A549 (cell line): Measurements from ENCODE around the gene SNX3.

ENCODE experiments used
- CEBPB ChIP-seq, 2 experiments: fragments of >200 bp in 1 of 2; sonication (Bioruptor Twin) in 1 of 2; formaldehyde crosslinking in 1 of 2; IDR thresholded peaks; 2 replicates each; pipeline ENCODE4 v1.6.1; 2012 to 2016
- CTCF ChIP-seq: fragments of >200 bp; sonication (Bioruptor Twin); formaldehyde crosslinking; IDR thresholded peaks from 3 replicates; pipeline ENCODE4 v1.5.1; 2016
- EHF ChIP-seq: fragments of 250-450 bp; sonication (Bioruptor Pico); IDR thresholded peaks from 2 replicates; pipeline ENCODE4 v1.5.0; 2020; ENCODE audit warnings: mild to moderate bottlenecking
- KDM5A ChIP-seq: fragments of 200-600 bp; sonication (generic); IDR thresholded peaks from 2 replicates; pipeline ENCODE4 v1.6.1; 2016; ENCODE audit warnings: antibody characterized with exemption, mild to moderate bottlenecking
- PBX3 ChIP-seq: IDR thresholded peaks from 2 replicates; pipeline ENCODE4 v1.6.1; 2012
- POLR2A ChIP-seq: IDR thresholded peaks from 2 replicates; pipeline ENCODE4 v1.6.1; 2012; ENCODE audit warnings: mild to moderate bottlenecking, low read length
- RCOR1 ChIP-seq: fragments of 150-350 bp; IDR thresholded peaks from 2 replicates; pipeline ENCODE4 v1.6.1; 2014; ENCODE audit warnings: antibody characterized with exemption, low read length, low read depth
- SMC3 ChIP-seq: fragments of >200 bp; sonication (Bioruptor Twin); formaldehyde crosslinking; IDR thresholded peaks from 3 replicates; pipeline ENCODE4 v1.6.1; 2018; ENCODE audit warnings: inconsistent platforms

- no peak for TF ChIP-seq CTCF
- no peak for TF ChIP-seq POLR2A
- no peak for TF ChIP-seq PBX3
- TF ChIP-seq SMC3, result no peak
- no peak for TF ChIP-seq CEBPB (IDR thresholded peaks at IDR 0.05)
- TF ChIP-seq KDM5A, result no peak
- no peak for TF ChIP-seq RCOR1
- no peak for TF ChIP-seq EHF (CRISPR knock-in tag)
Measured at GRCh38 chr6:108277831-108278230, 17.0 kb upstream of the SNX3 start.
